GM12878 (cell line): ENCODE results near the gene BRAF. TPM values are rescaled to one million over a fixed set of nuclear protein-coding genes. Genes with fewer than 3 reads are reported as not detected.

Source experiments
- ATAC-seq: fragments of 200-7000 bp; cut with Tn5 transposase; 3 replicates; pipeline ENCODE4 v1.9.1; 2020; ENCODE audit warnings: mild to moderate bottlenecking, moderate library complexity
- BruUV-seq: library from RNA; stranded (reverse); fragments of 400-500 nt; replicated peaks from 2 replicates; lab custom pipeline; 2021; lab: Mats Ljungman, UMichigan
- CTCF ChIA-PET: fragments of 300-600 bp; sonication (Branson Sonifier 250); formaldehyde crosslinking; extraction: SDS; loops from one replicate; lab custom pipeline; 2021; ENCODE audit warnings: inconsistent platforms; lab: Yijun Ruan, JAX
- POLR2A ChIA-PET: fragments of 350-600 bp; formaldehyde crosslinking; extraction: SDS; loops from one replicate; lab custom pipeline; 2021; ENCODE audit warnings: inconsistent platforms; lab: Charles Lee
- RAD21 ChIA-PET: fragments of 300-600 bp; sonication (Branson Sonifier 250); formaldehyde crosslinking; loops from one replicate; lab custom pipeline; 2023; ENCODE audit warnings: antibody characterized with exemption; ENCODE audit not compliant: unreplicated experiment; lab: Charles Lee
- SMC1A ChIA-PET: fragments of 300-600 bp; sonication (Branson Sonifier 250); formaldehyde crosslinking; loops from one replicate; lab custom pipeline; 2023; ENCODE audit not compliant: unreplicated experiment, uncharacterized antibody; lab: Charles Lee
- DNase-seq: peaks from one replicate; pipeline ENCODE4 v3.0.0-alpha.2; 2011; ENCODE audit warnings: low read depth, low spot score
- FAIRE-seq: peaks from 3 replicates; lab custom pipeline; 2011; peaks lifted over from hg19 to GRCh38; lab: Jason Lieb, UNC
- H2AFZ ChIP-seq: 2 replicates; pipeline ENCODE4 v1.6.0; 2011; ENCODE audit warnings: low read depth, low read length, control low read depth; ENCODE audit not compliant: control insufficient read depth
- H3K27ac ChIP-seq: 2 replicates; pipeline ENCODE4 v1.5.1; 2011; ENCODE audit warnings: control low read depth; ENCODE audit not compliant: control insufficient read depth, insufficient read depth
- H3K27me3 ChIP-seq, 2 experiments: replicated peaks in 1 of 2; 2 replicates each; pipeline versions ENCODE4 v1.6.0 to v1.6.1; 2011; ENCODE audit warnings: low read length in 1 of 2; ENCODE audit not compliant: control insufficient read depth in 2 of 2, insufficient read depth in 2 of 2
- H3K36me3 ChIP-seq, 2 experiments: 2 replicates each; pipeline ENCODE4 v1.5.1; 2011; ENCODE audit warnings: low read length in 1 of 2; ENCODE audit not compliant: control insufficient read depth in 2 of 2, insufficient read depth in 2 of 2
- H3K4me1 ChIP-seq: 2 replicates; pipeline ENCODE4 v1.6.1; 2011; ENCODE audit warnings: mild to moderate bottlenecking, low read length, moderate library complexity, mixed read lengths; ENCODE audit not compliant: control insufficient read depth, insufficient read depth
- H3K4me2 ChIP-seq: 2 replicates; pipeline ENCODE4 v1.6.0; 2011; ENCODE audit warnings: control low read depth; ENCODE audit not compliant: control insufficient read depth, insufficient read depth
- H3K4me3 ChIP-seq: fragments of 200-600 bp; sonication (generic); 2 replicates; pipeline ENCODE4 v1.5.1; 2016
- H3K79me2 ChIP-seq: 2 replicates; pipeline ENCODE4 v1.6.0; 2011; ENCODE audit warnings: low read length; ENCODE audit not compliant: control insufficient read depth, insufficient read depth
- H3K9ac ChIP-seq: 2 replicates; pipeline ENCODE4 v1.8.0; 2011; ENCODE audit warnings: low read length, control low read depth, mixed read lengths; ENCODE audit not compliant: control insufficient read depth, insufficient read depth
- H3K9me3 ChIP-seq: replicated peaks from 3 replicates; pipeline ENCODE4 v1.5.1; 2011; ENCODE audit warnings: mild to moderate bottlenecking, low read length; ENCODE audit not compliant: control insufficient read depth, insufficient read depth
- H4K20me1 ChIP-seq: 2 replicates; pipeline ENCODE4 v1.6.0; 2011; ENCODE audit not compliant: control insufficient read depth, insufficient read depth
- BCLAF1 ChIP-seq: fragments of 450-650 bp; IDR thresholded peaks from 2 replicates; pipeline ENCODE4 v1.6.1; 2017; ENCODE audit warnings: antibody characterized with exemption, mild to moderate bottlenecking, moderate library complexity
- HSF1 ChIP-seq: fragments of 150-350 bp; IDR thresholded peaks from 2 replicates; pipeline ENCODE4 v1.6.1; 2014; ENCODE audit warnings: mild to moderate bottlenecking, low read depth, low read length
- SREBF1 ChIP-seq: IDR thresholded peaks from 2 replicates; pipeline ENCODE4 v1.6.1; 2012; ENCODE audit warnings: mild to moderate bottlenecking, low read length
- TAF1 ChIP-seq: IDR thresholded peaks from 2 replicates; pipeline ENCODE4 v1.6.1; 2011; ENCODE audit warnings: mild to moderate bottlenecking, low read depth, low read length, borderline replicate concordance
- TBL1XR1 ChIP-seq: IDR thresholded peaks from 2 replicates; pipeline ENCODE4 v1.6.1; 2012; ENCODE audit warnings: low read depth, low read length, improper control_type of control experiment
- ZBTB11 ChIP-seq: fragments of 450-650 bp; formaldehyde crosslinking; IDR thresholded peaks from 2 replicates; pipeline ENCODE4 v1.5.0; 2022; ENCODE audit warnings: mild to moderate bottlenecking, missing genetic modification characterization
- ZNF217 ChIP-seq: fragments of 450-650 bp; IDR thresholded peaks from 2 replicates; pipeline ENCODE4 v1.6.1; 2017; ENCODE audit warnings: antibody characterized with exemption, mild to moderate bottlenecking
- WGBS: methylation state at CpG from one replicate; pipeline ENCODE4 v1.1.6; 2016; ENCODE audit warnings: low lambda C conversion rate; ENCODE audit not compliant: insufficient replicate concordance, insufficient coverage; ENCODE audit errors: missing lambda C conversion rate; 5-methylcytosine and 5-hydroxymethylcytosine counted together
- in situ Hi-C: fragments of 300-500 bp; cut with MboI; formaldehyde crosslinking; loops from 9 replicates; pipeline ENCODE4 v1.14.3; 2018; ENCODE audit warnings: mixed read lengths
- intact Hi-C: fragments of 100-400 bp; cut with micrococcal nuclease; formaldehyde crosslinking; loops from one replicate; pipeline ENCODE4 v1.14.2; 2022; ENCODE audit not compliant: unreplicated experiment
- polyA plus RNA-seq, 11 experiments: library from polyadenylated mRNA; depleted of rRNA in 4 of 11; unstranded in 6 of 11; stranded (reverse) in 5 of 11; fragments of >200 nt; fragmentation: Nextera tagmentation in 4 of 11; fragmentation: Illumina TruSeq in 1 of 11; extraction: Ambion mirVana in 4 of 11; extraction: Trizol in 1 of 11; gene quantifications; 1 replicate in 1 of 11; 2 replicates in 10 of 11; pipeline versions ENCODE4 v1.2.1 to v1.2.3, GENCODE V29; 2011 to 2016; ENCODE audit warnings: inconsistent platforms in 2 of 11, missing spikeins in 2 of 11, low read depth in 1 of 11
- total RNA-seq, 4 experiments: library from RNA; depleted of rRNA in 3 of 4; stranded (reverse); fragments of >200 nt in 3 of 4; fragmentation: Illumina TruSeq in 1 of 4; extraction: Trizol in 1 of 4; gene quantifications; 2 replicates each; pipeline versions ENCODE4 v1.2.1 to v1.2.3, GENCODE V29; 2013 to 2021
- TF ChIP-seq, protein P1 (sequence below), 3 experiments: IDR thresholded peaks in 2 of 3; conservative IDR thresholded peaks in 1 of 3; 2 replicates each; pipeline ENCODE4 v1.5.1; 2011; ENCODE audit warnings: low read depth in 3 of 3, low read length in 3 of 3, mild to moderate bottlenecking in 3 of 3, control low read depth in 2 of 3, moderate library complexity in 2 of 3, inconsistent platforms in 1 of 3, mixed read lengths in 1 of 3; ENCODE audit not compliant: control insufficient read depth in 2 of 3, insufficient read depth in 1 of 3; ENCODE audit errors: extremely low read depth in 1 of 3

Gene BRAF
- total and polyA plus RNA-seq, 10 of the 15 experiments (the other 5 are each of a cell fraction or from before 2014, with no cell fraction given) = 2.6 to 31.0 (median 10.6) TPM

GRCh38 chr7:140915935-140916555, 8.7 kb downstream of the BRAF start:
- BruUV-seq = no TSS peak
- Histone ChIP-seq H3K4me3 (no peak overlapping the region), H3K4me2 (no peak overlapping the region), H3K27ac (no peak overlapping the region), H3K9ac (no peak overlapping the region), H3K4me1 (no peaks in the 10 kb centered on the region), H2AFZ (no peak overlapping the region), H3K79me2 (peaks cover 53% of the 10 kb centered on the region), H4K20me1 (0 out of 2 replicates have a peak, but pooled peaks cover 2% of the 10 kb centered on the region), H3K36me3 (no peaks in the 10 kb centered on the region), H3K9me3 (peaks cover 5% of the 10 kb centered on the region; the same call in 2 of the 3 replicates), H3K27me3 (no peaks in the 10 kb centered on the region)
- in situ Hi-C loops (loop anchor here (25.0 kb wide), 1 partner anchor 1554 kb away; the partner anchor contains the start of gene LUC7L2), intact Hi-C loops (no loop called here)
- ChIA-PET POLR2A (no interaction called here), SMC1A (no interaction called here), RAD21 (no interaction called here), CTCF (no interaction called here)
- ATAC-seq (no peak; the same call in 2 of the 3 replicates), DNase-seq (no peak), FAIRE-seq (no peak)
- no peak for TF ChIP-seq ZNF217
- no peak for TF ChIP-seq HSF1
- no peak for TF ChIP-seq TBL1XR1
- TF ChIP-seq TAF1 = no peak
- TF ChIP-seq, protein P1, sequence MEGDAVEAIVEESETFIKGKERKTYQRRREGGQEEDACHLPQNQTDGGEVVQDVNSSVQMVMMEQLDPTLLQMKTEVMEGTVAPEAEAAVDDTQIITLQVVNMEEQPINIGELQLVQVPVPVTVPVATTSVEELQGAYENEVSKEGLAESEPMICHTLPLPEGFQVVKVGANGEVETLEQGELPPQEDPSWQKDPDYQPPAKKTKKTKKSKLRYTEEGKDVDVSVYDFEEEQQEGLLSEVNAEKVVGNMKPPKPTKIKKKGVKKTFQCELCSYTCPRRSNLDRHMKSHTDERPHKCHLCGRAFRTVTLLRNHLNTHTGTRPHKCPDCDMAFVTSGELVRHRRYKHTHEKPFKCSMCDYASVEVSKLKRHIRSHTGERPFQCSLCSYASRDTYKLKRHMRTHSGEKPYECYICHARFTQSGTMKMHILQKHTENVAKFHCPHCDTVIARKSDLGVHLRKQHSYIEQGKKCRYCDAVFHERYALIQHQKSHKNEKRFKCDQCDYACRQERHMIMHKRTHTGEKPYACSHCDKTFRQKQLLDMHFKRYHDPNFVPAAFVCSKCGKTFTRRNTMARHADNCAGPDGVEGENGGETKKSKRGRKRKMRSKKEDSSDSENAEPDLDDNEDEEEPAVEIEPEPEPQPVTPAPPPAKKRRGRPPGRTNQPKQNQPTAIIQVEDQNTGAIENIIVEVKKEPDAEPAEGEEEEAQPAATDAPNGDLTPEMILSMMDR (IDR thresholded peaks at IDR 0.05 in 2 of 3, conservative IDR thresholded peaks at IDR 0.05 in 1 of 3; ENCODE audit: control insufficient read depth in 2 of 3, extremely low read depth in 1 of 3, insufficient read depth in 1 of 3, low read depth in 3 of 3, low read length in 3 of 3) = no peak
- TF ChIP-seq ZBTB11 (CRISPR knock-in tag) = no peak
- no peak for TF ChIP-seq BCLAF1
- no peak for TF ChIP-seq SREBF1
- WGBS = 77% methylated on average over 4 of the region's 4 CpGs
